ENCODE results near the gene EFNA3.
A peak's percentile ranks its signal among the peaks of the same experiment; 100 is the strongest.

The EFNA3 gene

DNA sequence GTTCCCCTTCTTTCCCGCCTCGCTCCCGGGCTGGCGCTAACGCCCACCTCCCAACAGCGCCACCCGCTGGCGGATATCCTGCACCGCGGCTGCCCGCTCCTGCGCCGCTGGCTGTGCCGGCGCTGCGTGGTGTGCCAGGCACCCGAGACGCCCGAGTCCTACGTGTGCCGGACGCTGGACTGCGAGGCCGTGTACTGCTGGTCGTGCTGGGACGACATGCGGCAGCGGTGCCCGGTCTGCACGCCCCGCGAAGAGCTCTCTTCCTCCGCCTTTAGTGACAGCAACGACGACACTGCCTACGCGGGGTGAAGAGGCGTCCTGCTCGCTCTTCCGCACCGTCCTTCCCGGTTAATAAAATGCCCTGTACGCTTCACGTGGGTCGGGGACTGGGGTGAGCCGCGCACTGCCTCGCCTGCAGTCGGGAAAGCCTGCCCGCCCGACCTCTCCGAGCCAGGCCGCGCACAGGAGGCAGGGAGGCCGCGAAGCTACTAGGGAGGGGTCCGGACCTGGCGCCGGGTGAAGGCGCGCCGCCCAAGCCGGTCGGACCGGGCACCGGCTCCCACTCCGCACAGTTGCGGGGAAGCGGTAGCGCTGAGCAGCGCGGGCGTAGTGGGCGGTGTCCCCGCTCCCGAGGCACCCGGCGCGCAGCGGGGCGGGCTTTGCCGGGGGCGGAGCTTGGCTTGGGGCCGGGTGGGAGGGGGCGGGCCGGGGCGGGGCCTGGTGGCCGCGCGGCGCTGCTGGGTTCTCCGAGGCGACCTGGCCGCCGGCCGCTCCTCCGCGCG, 27.9 kb upstream of the EFNA3 start, which contains the start of gene ADAM15:
TSS of gene ADAM15 (plus strand) at position 757 of the 782 bp plus-strand sequence. CDS start 71 bp downstream, outside the sequence.
- Histone ChIP-seq H3K36me3 (ENCODE audit: control insufficient read depth in 1 of 2, insufficient read depth in 2 of 2, low read length in 2 of 2) (peaks cover 7 to 10% of the 10 kb centered on the region in 2 donors), H3K4me1 (ENCODE audit: control insufficient read depth in 1 of 2, insufficient read depth in 2 of 2, low read length in 2 of 2) (peaks cover 12 to 22% of the 10 kb centered on the region in 2 donors), H3K4me3 (ENCODE audit: low read depth in 1 of 2, low read length in 2 of 2) (peak within 1 kb of the TSS; percentile 68 to 79), H3K27me3 (ENCODE audit: low read depth, low read length) (no peaks in the 10 kb centered on the region), H3K27ac (ENCODE audit: low read length) (peak within 1 kb of the TSS; percentile 63), H3K9me3 (ENCODE audit: control insufficient read depth in 1 of 2, low read length in 2 of 2) (no peaks in the 10 kb centered on the region)

DNA sequence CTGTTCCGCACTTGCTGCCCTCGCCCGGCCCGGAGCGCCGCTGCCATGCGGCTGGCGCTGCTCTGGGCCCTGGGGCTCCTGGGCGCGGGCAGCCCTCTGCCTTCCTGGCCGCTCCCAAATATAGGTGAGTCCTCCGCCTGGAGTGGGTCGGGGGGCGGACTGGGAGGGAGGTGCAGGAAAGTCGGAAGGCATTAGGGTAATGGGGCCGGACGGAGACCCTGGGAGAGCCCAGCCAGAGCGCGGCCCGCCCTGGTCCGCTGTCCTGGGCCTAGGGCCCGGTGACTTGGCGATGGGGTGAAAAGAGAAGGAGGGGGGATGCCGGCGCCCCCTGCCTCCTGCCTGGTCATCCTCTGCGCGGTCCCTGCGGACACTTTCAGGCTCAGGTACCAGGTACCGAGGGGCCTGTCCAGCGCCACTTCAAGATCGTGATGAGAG, 27.3 kb upstream of the EFNA3 start:
- peaks cover 11 to 16% of the 10 kb centered on the region in 2 donors for H3K36me3 ChIP-seq (ENCODE audit: control insufficient read depth in 1 of 2, insufficient read depth in 2 of 2, low read length in 2 of 2)
- H3K4me3 ChIP-seq (ENCODE audit: low read depth in 1 of 2, low read length in 2 of 2) = peak overlapping the region; percentile 68 to 79
- H3K27ac ChIP-seq (ENCODE audit: low read length) = peak overlapping the region; percentile 63
- peaks cover 12 to 22% of the 10 kb centered on the region in 2 donors for H3K4me1 ChIP-seq (ENCODE audit: control insufficient read depth in 1 of 2, insufficient read depth in 2 of 2, low read length in 2 of 2)
- H3K27me3 ChIP-seq (ENCODE audit: low read depth, low read length) = no peaks in the 10 kb centered on the region
- no peaks in the 10 kb centered on the region for H3K9me3 ChIP-seq (ENCODE audit: control insufficient read depth in 1 of 2, low read length in 2 of 2)

DNA sequence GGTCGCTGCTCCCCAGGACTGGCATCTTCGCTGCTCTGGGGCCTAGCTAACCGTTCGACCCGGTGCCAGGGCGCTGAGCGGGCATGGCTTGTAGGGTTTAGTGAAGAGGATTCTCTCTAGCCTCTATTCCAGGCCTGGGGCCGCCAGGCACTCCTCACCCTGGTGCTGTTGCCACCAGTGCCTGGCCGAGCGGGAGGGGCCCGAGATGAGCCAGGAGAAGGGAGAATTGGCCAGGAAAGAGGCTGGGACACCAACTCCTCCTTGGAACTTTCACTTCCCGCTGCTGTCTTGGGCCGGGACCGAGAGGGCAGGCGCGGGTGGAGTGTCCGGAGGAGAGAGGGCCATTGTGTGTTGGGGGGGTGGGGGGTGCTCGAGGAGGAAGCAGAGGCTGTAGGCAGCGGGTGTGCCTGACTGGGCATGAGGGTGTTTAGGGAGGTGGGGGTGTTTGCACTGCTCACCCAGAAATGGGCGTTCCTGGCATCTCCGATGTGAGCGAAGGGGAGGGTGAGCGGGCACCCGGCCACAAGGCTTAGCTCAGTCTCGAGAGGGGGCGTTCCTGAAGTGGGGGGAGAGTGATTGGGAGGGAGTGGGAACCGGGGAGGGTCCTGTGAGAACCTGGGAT, 26.7 kb upstream of the EFNA3 start:
- peak overlapping the region; percentile 63 for H3K27ac ChIP-seq (ENCODE audit: low read length)
- peak overlapping the region; percentile 68 to 79 for H3K4me3 ChIP-seq (ENCODE audit: low read depth in 1 of 2, low read length in 2 of 2)
- H3K36me3 ChIP-seq (ENCODE audit: control insufficient read depth in 1 of 2, insufficient read depth in 2 of 2, low read length in 2 of 2) = peaks cover 15 to 22% of the 10 kb centered on the region in 2 donors
- H3K9me3 ChIP-seq (ENCODE audit: control insufficient read depth in 1 of 2, low read length in 2 of 2) = no peaks in the 10 kb centered on the region
- peaks cover 12 to 22% of the 10 kb centered on the region in 2 donors for H3K4me1 ChIP-seq (ENCODE audit: control insufficient read depth in 1 of 2, insufficient read depth in 2 of 2, low read length in 2 of 2)
- no peaks in the 10 kb centered on the region for H3K27me3 ChIP-seq (ENCODE audit: low read depth, low read length)

DNA sequence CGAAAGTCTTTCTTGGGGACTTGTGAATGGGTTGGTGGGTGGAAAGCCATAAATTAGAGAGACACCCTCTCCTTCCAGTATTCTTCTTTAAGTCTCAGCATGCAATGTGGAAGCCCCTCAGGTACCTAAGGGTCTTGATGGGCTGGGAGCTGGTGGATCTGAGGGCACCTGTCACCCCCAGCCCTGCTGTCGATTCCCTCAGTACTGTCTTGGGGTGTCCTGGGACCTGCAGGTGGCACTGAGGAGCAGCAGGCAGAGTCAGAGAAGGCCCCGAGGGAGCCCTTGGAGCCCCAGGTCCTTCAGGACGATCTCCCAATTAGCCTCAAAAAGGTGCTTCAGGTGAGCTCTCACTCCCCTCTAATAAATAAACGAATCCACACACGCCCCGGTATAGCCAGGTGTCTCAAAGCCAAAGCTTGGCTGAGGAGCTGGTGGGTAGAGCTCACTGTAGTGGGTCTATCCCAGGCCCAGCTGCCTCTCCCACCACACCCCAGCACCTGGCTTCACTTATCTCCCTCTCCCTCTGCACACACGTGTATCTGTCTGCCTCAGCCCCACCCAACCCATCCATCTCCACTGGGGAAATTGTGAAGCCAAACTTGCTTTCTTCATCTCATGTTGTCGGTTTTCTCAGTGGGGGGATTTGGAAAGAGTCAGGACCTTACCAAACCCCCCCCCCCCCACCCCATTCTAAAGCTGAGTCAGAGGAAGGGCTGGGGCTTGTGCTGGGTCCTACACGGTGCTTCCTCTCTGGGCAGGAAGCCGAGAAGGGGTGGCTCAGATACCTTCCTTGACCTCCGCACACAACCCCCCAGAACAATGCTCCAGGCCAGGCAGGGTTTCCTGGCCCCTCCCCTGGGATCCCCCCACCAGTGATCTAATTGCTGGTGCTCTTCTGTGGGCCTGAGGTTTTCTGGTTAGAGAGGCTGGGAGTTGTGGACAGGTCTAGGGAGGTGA, 25.9 kb upstream of the EFNA3 start:
- H3K4me3 ChIP-seq (ENCODE audit: low read depth in 1 of 2, low read length in 2 of 2) = peak overlapping the region; percentile 68 to 79
- H3K36me3 ChIP-seq (ENCODE audit: control insufficient read depth in 1 of 2, insufficient read depth in 2 of 2, low read length in 2 of 2) = peaks cover 20 to 30% of the 10 kb centered on the region in 2 donors
- no peaks in the 10 kb centered on the region for H3K9me3 ChIP-seq (ENCODE audit: control insufficient read depth in 1 of 2, low read length in 2 of 2)
- H3K27ac ChIP-seq (ENCODE audit: low read length) = peak overlapping the region; percentile 63
- H3K27me3 ChIP-seq (ENCODE audit: low read depth, low read length) = no peaks in the 10 kb centered on the region
- H3K4me1 ChIP-seq (ENCODE audit: control insufficient read depth in 1 of 2, insufficient read depth in 2 of 2, low read length in 2 of 2) = peaks cover 12 to 22% of the 10 kb centered on the region in 2 donors

DNA sequence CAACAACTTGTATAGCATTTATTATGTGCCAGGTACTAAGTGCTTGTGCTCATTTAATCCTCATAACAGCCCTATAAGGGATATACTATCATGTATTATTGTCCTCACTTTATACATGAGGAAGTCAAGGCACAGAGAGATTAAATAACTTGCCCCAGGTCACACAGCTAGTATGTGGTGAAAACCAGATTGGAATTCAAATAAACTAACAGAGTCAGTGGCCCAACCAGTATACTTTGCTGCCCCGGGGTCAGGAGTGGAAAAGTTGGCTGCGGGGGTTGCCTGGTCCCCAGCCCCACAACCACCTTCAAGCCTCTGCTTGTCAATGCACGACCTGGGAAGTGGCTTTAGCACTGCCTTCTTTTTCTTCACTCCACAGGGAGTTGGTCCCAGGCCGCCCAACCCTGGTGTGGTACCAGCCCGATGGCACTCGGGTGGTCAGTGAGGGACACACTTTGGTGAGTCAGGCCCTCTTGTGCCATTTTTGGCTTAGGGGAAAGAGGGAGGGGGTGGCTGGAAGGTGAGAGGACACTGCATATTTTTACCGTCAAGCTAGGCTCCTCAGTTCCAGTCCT, 25.0 kb upstream of the EFNA3 start:
- Histone ChIP-seq H3K36me3 (ENCODE audit: control insufficient read depth in 1 of 2, insufficient read depth in 2 of 2, low read length in 2 of 2) (peaks cover 25 to 38% of the 10 kb centered on the region in 2 donors), H3K27me3 (ENCODE audit: low read depth, low read length) (no peaks in the 10 kb centered on the region), H3K4me3 (ENCODE audit: low read depth in 1 of 2, low read length in 2 of 2) (no peak overlapping the region), H3K27ac (ENCODE audit: low read length) (no peak overlapping the region), H3K9me3 (ENCODE audit: control insufficient read depth in 1 of 2, low read length in 2 of 2) (no peaks in the 10 kb centered on the region), H3K4me1 (ENCODE audit: control insufficient read depth in 1 of 2, insufficient read depth in 2 of 2, low read length in 2 of 2) (peaks cover 12 to 22% of the 10 kb centered on the region in 2 donors)

DNA sequence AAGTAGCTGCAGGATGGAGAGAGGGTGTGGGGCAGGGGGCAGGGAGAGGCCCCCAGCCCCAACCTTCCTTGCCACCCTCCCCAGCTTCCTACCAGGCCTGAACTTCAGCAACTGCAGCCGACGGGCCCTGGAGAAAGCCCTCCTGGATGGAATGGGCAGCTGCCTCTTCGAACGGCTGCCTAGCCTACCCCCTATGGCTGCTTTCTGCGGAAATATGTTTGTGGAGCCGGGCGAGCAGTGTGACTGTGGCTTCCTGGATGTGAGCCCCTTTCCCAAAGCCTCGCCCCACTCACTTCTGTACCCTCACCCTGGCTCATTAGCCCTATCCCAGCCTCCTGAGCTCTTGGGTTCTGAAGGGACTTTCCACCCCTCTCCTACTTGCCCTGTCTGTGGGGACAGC, 21.5 kb upstream of the EFNA3 start:
- H3K27me3 ChIP-seq (ENCODE audit: low read depth, low read length) = no peaks in the 10 kb centered on the region

DNA sequence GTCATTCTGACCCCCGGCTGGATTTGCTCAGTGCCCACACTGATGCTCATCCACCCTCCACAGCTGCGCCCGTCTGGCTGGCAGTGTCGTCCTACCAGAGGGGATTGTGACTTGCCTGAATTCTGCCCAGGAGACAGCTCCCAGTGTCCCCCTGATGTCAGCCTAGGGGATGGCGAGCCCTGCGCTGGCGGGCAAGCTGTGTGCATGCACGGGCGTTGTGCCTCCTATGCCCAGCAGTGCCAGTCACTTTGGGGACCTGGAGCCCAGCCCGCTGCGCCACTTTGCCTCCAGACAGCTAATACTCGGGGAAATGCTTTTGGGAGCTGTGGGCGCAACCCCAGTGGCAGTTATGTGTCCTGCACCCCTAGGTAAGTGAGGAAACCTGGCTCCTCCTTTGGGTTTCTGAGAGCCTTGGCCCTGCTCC, 20.8 kb upstream of the EFNA3 start:
- Histone ChIP-seq H3K4me3 (ENCODE audit: low read depth in 1 of 2, low read length in 2 of 2) (no peak overlapping the region), H3K4me1 (ENCODE audit: control insufficient read depth in 1 of 2, insufficient read depth in 2 of 2, low read length in 2 of 2) (peaks cover 5 to 18% of the 10 kb centered on the region in 2 donors), H3K36me3 (ENCODE audit: control insufficient read depth in 1 of 2, insufficient read depth in 2 of 2, low read length in 2 of 2) (peaks cover 28 to 45% of the 10 kb centered on the region in 2 donors), H3K27ac (ENCODE audit: low read length) (no peak overlapping the region), H3K9me3 (ENCODE audit: control insufficient read depth in 1 of 2, low read length in 2 of 2) (no peaks in the 10 kb centered on the region), H3K27me3 (ENCODE audit: low read depth, low read length) (no peaks in the 10 kb centered on the region)

More for the DNA sequence above, 21.5 kb upstream of the EFNA3 start:
- no peaks in the 10 kb centered on the region for H3K9me3 ChIP-seq (ENCODE audit: control insufficient read depth in 1 of 2, low read length in 2 of 2)
- no peak overlapping the region for H3K27ac ChIP-seq (ENCODE audit: low read length)
- no peak overlapping the region for H3K4me3 ChIP-seq (ENCODE audit: low read depth in 1 of 2, low read length in 2 of 2)
- H3K36me3 ChIP-seq (ENCODE audit: control insufficient read depth in 1 of 2, insufficient read depth in 2 of 2, low read length in 2 of 2) = peaks cover 28 to 45% of the 10 kb centered on the region in 2 donors
- H3K4me1 ChIP-seq (ENCODE audit: control insufficient read depth in 1 of 2, insufficient read depth in 2 of 2, low read length in 2 of 2) = peaks cover 9 to 18% of the 10 kb centered on the region in 2 donors

DNA sequence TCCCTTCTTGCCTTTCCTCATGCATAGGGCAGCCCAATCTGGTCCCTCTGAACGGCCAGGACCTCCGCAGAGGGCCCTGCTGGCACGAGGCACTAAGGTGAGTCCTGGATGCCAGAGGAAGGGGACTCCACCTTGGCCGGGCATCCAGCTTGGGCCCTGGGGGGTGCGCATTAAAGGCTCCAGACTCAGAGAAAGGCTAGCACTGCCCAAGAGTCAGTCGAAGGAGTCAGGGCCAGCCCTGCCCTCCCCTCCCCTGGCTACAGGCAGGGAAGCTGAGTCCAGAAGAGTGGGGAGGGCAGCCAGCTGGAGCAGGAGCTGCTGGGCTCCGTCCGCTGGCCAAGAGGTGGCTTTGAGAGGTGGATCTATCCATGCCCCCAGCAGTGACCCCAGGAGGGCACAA, 17.9 kb upstream of the EFNA3 start:
- Histone ChIP-seq H3K27ac (ENCODE audit: low read length) (no peak overlapping the region), H3K27me3 (ENCODE audit: low read depth, low read length) (no peaks in the 10 kb centered on the region), H3K36me3 (ENCODE audit: control insufficient read depth in 1 of 2, insufficient read depth in 2 of 2, low read length in 2 of 2) (peaks cover 21 to 35% of the 10 kb centered on the region in 2 donors), H3K9me3 (ENCODE audit: control insufficient read depth in 1 of 2, low read length in 2 of 2) (no peaks in the 10 kb centered on the region), H3K4me3 (ENCODE audit: low read depth in 1 of 2, low read length in 2 of 2) (no peak overlapping the region), H3K4me1 (ENCODE audit: control insufficient read depth in 1 of 2, insufficient read depth in 2 of 2, low read length in 2 of 2) (peaks cover 12 to 31% of the 10 kb centered on the region in 2 donors)

DNA sequence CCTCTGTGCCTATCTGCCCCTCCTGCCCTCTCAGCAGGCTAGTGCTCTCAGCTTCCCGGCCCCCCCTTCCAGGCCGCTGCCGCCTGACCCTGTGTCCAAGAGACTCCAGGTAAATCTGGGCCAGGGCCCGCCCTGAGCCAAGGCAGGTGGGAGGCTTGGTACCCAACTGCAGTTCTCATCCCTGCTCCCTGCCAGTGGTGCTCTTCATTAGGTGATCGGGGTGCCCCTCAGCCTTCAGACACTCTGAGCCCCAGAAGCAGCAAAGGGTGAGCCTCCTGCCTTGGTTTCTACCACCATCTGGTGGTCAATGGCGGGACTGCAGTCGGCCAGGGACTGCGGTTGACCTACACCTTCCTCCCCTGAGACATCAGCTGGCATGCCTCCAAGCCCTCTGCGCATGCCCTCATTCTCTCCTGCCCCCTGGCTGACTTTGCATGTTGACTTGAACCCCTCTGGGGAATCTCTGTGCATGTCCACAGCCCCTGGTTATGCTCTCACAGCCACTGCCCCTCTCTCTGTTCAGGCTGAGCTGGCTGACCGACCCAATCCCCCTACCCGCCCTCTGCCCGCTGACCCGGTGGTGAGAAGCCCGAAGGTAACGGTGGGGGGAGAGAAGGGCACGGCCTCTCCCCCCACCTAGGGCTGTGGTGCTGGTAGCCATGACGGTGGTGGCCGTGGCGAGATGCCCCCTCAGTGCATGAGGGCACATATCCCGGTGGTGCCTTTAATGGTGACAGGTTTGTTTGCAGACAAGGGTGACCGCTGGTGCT, 17.1 kb upstream of the EFNA3 start:
- Histone ChIP-seq H3K27me3 (ENCODE audit: low read depth, low read length) (no peaks in the 10 kb centered on the region), H3K36me3 (ENCODE audit: control insufficient read depth in 1 of 2, insufficient read depth in 2 of 2, low read length in 2 of 2) (peaks cover 15 to 27% of the 10 kb centered on the region in 2 donors), H3K9me3 (ENCODE audit: control insufficient read depth in 1 of 2, low read length in 2 of 2) (no peaks in the 10 kb centered on the region), H3K4me3 (ENCODE audit: low read depth in 1 of 2, low read length in 2 of 2) (no peak overlapping the region), H3K27ac (ENCODE audit: low read length) (no peak overlapping the region), H3K4me1 (ENCODE audit: control insufficient read depth in 1 of 2, insufficient read depth in 2 of 2, low read length in 2 of 2) (peaks cover 12 to 31% of the 10 kb centered on the region in 2 donors)

DNA sequence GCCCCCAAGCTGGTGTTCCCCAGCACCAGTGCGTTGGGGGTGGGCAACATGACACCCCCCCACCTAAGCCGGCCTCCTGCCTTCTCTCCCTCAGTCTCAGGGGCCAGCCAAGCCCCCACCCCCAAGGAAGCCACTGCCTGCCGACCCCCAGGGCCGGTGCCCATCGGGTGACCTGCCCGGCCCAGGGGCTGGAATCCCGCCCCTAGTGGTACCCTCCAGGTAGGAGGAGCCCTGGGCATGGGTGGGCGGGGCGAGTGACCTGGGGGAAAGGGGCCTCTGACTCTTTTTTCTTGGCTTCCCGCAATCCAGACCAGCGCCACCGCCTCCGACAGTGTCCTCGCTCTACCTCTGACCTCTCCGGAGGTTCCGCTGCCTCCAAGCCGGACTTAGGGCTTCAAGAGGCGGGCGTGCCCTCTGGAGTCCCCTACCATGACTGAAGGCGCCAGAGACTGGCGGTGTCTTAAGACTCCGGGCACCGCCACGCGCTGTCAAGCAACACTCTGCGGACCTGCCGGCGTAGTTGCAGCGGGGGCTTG, 16.4 kb upstream of the EFNA3 start:
- no peaks in the 10 kb centered on the region for H3K9me3 ChIP-seq (ENCODE audit: control insufficient read depth in 1 of 2, low read length in 2 of 2)
- no peaks in the 10 kb centered on the region for H3K27me3 ChIP-seq (ENCODE audit: low read depth, low read length)
- peaks cover 12 to 31% of the 10 kb centered on the region in 2 donors for H3K4me1 ChIP-seq (ENCODE audit: control insufficient read depth in 1 of 2, insufficient read depth in 2 of 2, low read length in 2 of 2)
- peaks cover 10 to 20% of the 10 kb centered on the region in 2 donors for H3K36me3 ChIP-seq (ENCODE audit: control insufficient read depth in 1 of 2, insufficient read depth in 2 of 2, low read length in 2 of 2)
- H3K27ac ChIP-seq (ENCODE audit: low read length) = no peak overlapping the region
- peak overlapping the region in 1 of 2 donors; percentile 94 for H3K4me3 ChIP-seq (ENCODE audit: low read depth in 1 of 2, low read length in 2 of 2)
